GM19238 (cell line): ENCODE data around the gene CLCA2.

Source experiments
- DNase-seq: peaks from one replicate; pipeline ENCODE4 v3.0.0; 2011; ENCODE audit warnings: low spot score; ENCODE audit not compliant: insufficient read length

Gene CLCA2

GRCh38 chr1:86423873-86424272 lies at the start of gene CLCA2:
Gene CLCA2 (plus strand): TSS chr1:86424171. CDS start chr1:86424248, 77 bp downstream.
- no peak for DNase-seq

- DNase-seq: no peak
Observed at GRCh38 chr1:86375688-86376087, 48.3 kb upstream of the CLCA2 start.

- DNase-seq: no peak
Observed at GRCh38 chr1:86377341-86377740, 46.6 kb upstream of the CLCA2 start.

GRCh38 chr1:86378813-86379212 lies 45.2 kb upstream of the CLCA2 start:
- no peak for DNase-seq

GRCh38 chr1:86380257-86380861 lies 43.6 kb upstream of the CLCA2 start:
- DNase-seq: peak; percentile 2

GRCh38 chr1:86381223-86381622 lies 42.7 kb upstream of the CLCA2 start:
- DNase-seq: no peak

- DNase-seq: no peak
Observed at GRCh38 chr1:86382878-86383277, 41.1 kb upstream of the CLCA2 start.

- no peak for DNase-seq
Observed at GRCh38 chr1:86387916-86388627, 35.9 kb upstream of the CLCA2 start.

GRCh38 chr1:86388777-86389176 lies 35.2 kb upstream of the CLCA2 start:
- DNase-seq: no peak

- no peak for DNase-seq
Observed at GRCh38 chr1:86389307-86389706, 34.7 kb upstream of the CLCA2 start.

- no peak for DNase-seq
Observed at GRCh38 chr1:86394416-86394815, 29.6 kb upstream of the CLCA2 start.

- peak; percentile 63 for DNase-seq
Observed at GRCh38 chr1:86395751-86396497, 28.0 kb upstream of the CLCA2 start, which contains the start of gene ODF2L. Gene ODF2L (minus strand): TSS chr1:86396323. CDS start chr1:86387027, 9,296 bp downstream.

- DNase-seq: no peak
Observed at GRCh38 chr1:86396498-86396890, 27.5 kb upstream of the CLCA2 start.

GRCh38 chr1:86409416-86410021 lies 14.5 kb upstream of the CLCA2 start:
- no peak for DNase-seq

- DNase-seq: no peak
Observed at GRCh38 chr1:86410879-86411278, 13.1 kb upstream of the CLCA2 start.

- DNase-seq: no peak
Observed at GRCh38 chr1:86416343-86416742, 7.6 kb upstream of the CLCA2 start.

- peak; percentile 29 for DNase-seq
Observed at GRCh38 chr1:86419277-86419903, 4.6 kb upstream of the CLCA2 start.

- no peak for DNase-seq
Observed at GRCh38 chr1:86421601-86422280, 2.2 kb upstream of the CLCA2 start.

- DNase-seq: no peak
Observed at GRCh38 chr1:86423473-86423872, 498 bp upstream of the CLCA2 start.

- DNase-seq: no peak
Observed at GRCh38 chr1:86429122-86429725, 5.3 kb downstream of the CLCA2 start.
